IMR-90 (cell line): ENCODE results near the gene KLHL30. TPM values are rescaled to one million over a fixed set of nuclear protein-coding genes. Genes with fewer than 3 reads are reported as not detected.

Experiments used
- ATAC-seq: fragments of 200-7000 bp; cut with Tn5 transposase; 2 replicates; pipeline ENCODE4 v1.9.1; 2020; ENCODE audit warnings: low read depth, mild to moderate bottlenecking, moderate library complexity
- BruUV-seq: library from RNA; stranded (reverse); fragments of 400-500 nt; replicated peaks from 2 replicates; lab custom pipeline; 2021; lab: Mats Ljungman, UMichigan
- CTCF ChIA-PET: fragments of 300-600 bp; formaldehyde crosslinking; extraction: SDS; loops from one replicate; lab custom pipeline; 2021; ENCODE audit warnings: antibody characterized with exemption; lab: Yijun Ruan, JAX
- POLR2A ChIA-PET: fragments of 300-600 bp; sonication (Branson Sonifier 250); formaldehyde crosslinking; loops from one replicate; lab custom pipeline; 2022; ENCODE audit warnings: antibody characterized with exemption; ENCODE audit not compliant: unreplicated experiment; lab: Charles Lee
- DNase-seq: peaks from one replicate; pipeline ENCODE4 v3.0.0; 2013
- H2AFZ ChIP-seq: replicated peaks from 2 replicates; pipeline ENCODE3; 2013; ENCODE audit warnings: low read length, mild to moderate bottlenecking; ENCODE audit not compliant: poor library complexity
- H2AK5ac ChIP-seq: 2 replicates; pipeline ENCODE4 v1.6.1; 2013; ENCODE audit warnings: low read depth, low read length, inconsistent platforms
- H2AK9ac ChIP-seq: replicated peaks from 2 replicates; pipeline ENCODE3; 2013; ENCODE audit warnings: mild to moderate bottlenecking, low read depth, low read length, moderate library complexity; ENCODE audit not compliant: poor library complexity
- H2BK120ac ChIP-seq: 2 replicates; pipeline ENCODE4 v1.6.1; 2013; ENCODE audit warnings: low read depth, low read length, inconsistent platforms
- H2BK15ac ChIP-seq: 3 replicates; pipeline ENCODE4 v1.6.1; 2013; ENCODE audit warnings: low read depth, low read length, inconsistent platforms
- H2BK20ac ChIP-seq: 2 replicates; pipeline ENCODE4 v1.6.1; 2013; ENCODE audit warnings: low read depth, mild to moderate bottlenecking, inconsistent platforms, low read length, moderate library complexity
- H2BK5ac ChIP-seq: 2 replicates; pipeline ENCODE4 v1.6.1; 2013; ENCODE audit warnings: mild to moderate bottlenecking, low read depth, low read length, inconsistent platforms; ENCODE audit not compliant: poor library complexity, severe bottlenecking
- H3K14ac ChIP-seq: replicated peaks from 2 replicates; pipeline ENCODE4 v1.6.1; 2013; ENCODE audit warnings: low read depth, low read length, inconsistent platforms
- H3K18ac ChIP-seq: 2 replicates; pipeline ENCODE4 v1.6.1; 2013; ENCODE audit warnings: low read depth, low read length, control low read depth
- H3K23ac ChIP-seq: 2 replicates; pipeline ENCODE4 v1.6.1; 2013; ENCODE audit warnings: low read depth, low read length, inconsistent platforms
- H3K27ac ChIP-seq: 2 replicates; pipeline ENCODE4 v1.5.1; 2013; ENCODE audit warnings: mild to moderate bottlenecking, control low read depth, low read length; ENCODE audit not compliant: insufficient read depth
- H3K27me3 ChIP-seq: 2 replicates; pipeline ENCODE4 v1.6.1; 2013; ENCODE audit warnings: low read length; ENCODE audit not compliant: control insufficient read depth, insufficient read depth
- H3K36me3 ChIP-seq: 2 replicates; pipeline ENCODE4 v1.6.1; 2013; ENCODE audit warnings: low read length, mixed read lengths; ENCODE audit not compliant: control insufficient read depth, insufficient read depth
- H3K4ac ChIP-seq: 2 replicates; pipeline ENCODE4 v1.6.1; 2013; ENCODE audit warnings: low read depth, low read length, inconsistent platforms
- H3K4me1 ChIP-seq: 2 replicates; pipeline ENCODE4 v1.6.1; 2013; ENCODE audit warnings: low read length, mixed read lengths; ENCODE audit not compliant: control insufficient read depth, insufficient read depth
- H3K4me2 ChIP-seq: 2 replicates; pipeline ENCODE4 v1.6.1; 2013; ENCODE audit warnings: low read depth, mild to moderate bottlenecking, control low read depth, low read length, moderate library complexity
- H3K4me3 ChIP-seq: 2 replicates; pipeline ENCODE4 v1.5.1; 2013; ENCODE audit warnings: low read depth, mild to moderate bottlenecking, control low read depth, low read length, moderate library complexity; ENCODE audit not compliant: insufficient read depth
- H3K56ac ChIP-seq: 2 replicates; pipeline ENCODE4 v1.6.1; 2013; ENCODE audit warnings: low read length, inconsistent platforms; ENCODE audit not compliant: insufficient read depth; ENCODE audit errors: extremely low read depth
- H3K79me1 ChIP-seq, 2 experiments: 2 replicates each; pipeline ENCODE4 v1.6.1; 2013; ENCODE audit warnings: low read length in 2 of 2, inconsistent platforms in 1 of 2, low read depth in 1 of 2
- H3K9ac ChIP-seq: 2 replicates; pipeline ENCODE4 v1.6.1; 2013; ENCODE audit warnings: low read depth, low read length, control low read depth
- H3K9me1 ChIP-seq: 2 replicates; pipeline ENCODE4 v1.6.1; 2013; ENCODE audit warnings: low read length, inconsistent platforms; ENCODE audit not compliant: insufficient read depth
- H3K9me3 ChIP-seq: 2 replicates; pipeline ENCODE4 v1.6.1; 2013; ENCODE audit warnings: low read length; ENCODE audit not compliant: control insufficient read depth, insufficient read depth
- H4K20me1 ChIP-seq: 2 replicates; pipeline ENCODE4 v1.6.1; 2013; ENCODE audit warnings: low read length, inconsistent platforms; ENCODE audit not compliant: insufficient read depth
- H4K5ac ChIP-seq: 2 replicates; pipeline ENCODE4 v1.6.1; 2013; ENCODE audit warnings: mild to moderate bottlenecking, low read depth, low read length, control low read depth
- H4K8ac ChIP-seq, 2 experiments: 2 replicates each; pipeline ENCODE4 v1.6.1; 2013; ENCODE audit warnings: low read depth in 2 of 2, low read length in 2 of 2, control low read depth in 1 of 2, inconsistent platforms in 1 of 2
- H4K91ac ChIP-seq: 2 replicates; pipeline ENCODE4 v1.6.1; 2013; ENCODE audit warnings: low read depth, low read length, inconsistent platforms; ENCODE audit not compliant: insufficient read depth
- RCOR1 ChIP-seq: IDR thresholded peaks from 2 replicates; pipeline ENCODE4 v1.6.1; 2012; ENCODE audit warnings: mild to moderate bottlenecking, low read length, improper control_type of control experiment; ENCODE audit not compliant: insufficient replicate concordance
- WGBS, 2 experiments: methylation state at CpG; one replicate each; pipeline versions ENCODE4 v1.1.5 to v1.1.7; 2013; ENCODE audit warnings: missing lambda C conversion rate in 2 of 2; ENCODE audit not compliant: insufficient read length in 1 of 2; ENCODE audit errors: extremely low coverage in 2 of 2; 5-methylcytosine and 5-hydroxymethylcytosine counted together
- dilution Hi-C: fragments of 300-500 bp; cut with HindIII; formaldehyde crosslinking; loops from one replicate; pipeline ENCODE4 v1.14.3; 2018; ENCODE audit warnings: low sequenced_read_pairs; ENCODE audit not compliant: unreplicated experiment
- in situ Hi-C: fragments of 300-500 bp; cut with MboI; formaldehyde crosslinking; loops from 3 replicates; pipeline ENCODE4 v1.14.3; 2019; ENCODE audit warnings: low sequenced_read_pairs, inconsistent platforms, mixed read lengths
- intact Hi-C: fragments of 100-400 bp; cut with micrococcal nuclease; formaldehyde crosslinking; loops from 2 replicates; pipeline ENCODE4 v1.10.0; 2022
- polyA plus RNA-seq, 3 experiments: library from polyadenylated mRNA; depleted of rRNA; stranded (reverse); fragments of >200 nt; gene quantifications; 2 replicates each; pipeline ENCODE4 v1.2.3, GENCODE V29; 2012; ENCODE audit warnings: low replicate concordance in 1 of 3
- total RNA-seq: library from RNA; depleted of rRNA; stranded (reverse); fragments of >200 nt; gene quantifications from 2 replicates; pipeline ENCODE4 v1.2.3, GENCODE V29; 2012
- TF ChIP-seq, protein P1 (sequence below): conservative IDR thresholded peaks from 2 replicates; pipeline ENCODE4 v1.5.1; 2012; ENCODE audit warnings: mild to moderate bottlenecking, low read depth, low read length, improper control_type of control experiment

KLHL30 gene
- total and polyA plus RNA-seq, 2 of the 4 experiments (the other 2 are of a cell fraction): under 0.01 to 0.03 TPM

DNA sequence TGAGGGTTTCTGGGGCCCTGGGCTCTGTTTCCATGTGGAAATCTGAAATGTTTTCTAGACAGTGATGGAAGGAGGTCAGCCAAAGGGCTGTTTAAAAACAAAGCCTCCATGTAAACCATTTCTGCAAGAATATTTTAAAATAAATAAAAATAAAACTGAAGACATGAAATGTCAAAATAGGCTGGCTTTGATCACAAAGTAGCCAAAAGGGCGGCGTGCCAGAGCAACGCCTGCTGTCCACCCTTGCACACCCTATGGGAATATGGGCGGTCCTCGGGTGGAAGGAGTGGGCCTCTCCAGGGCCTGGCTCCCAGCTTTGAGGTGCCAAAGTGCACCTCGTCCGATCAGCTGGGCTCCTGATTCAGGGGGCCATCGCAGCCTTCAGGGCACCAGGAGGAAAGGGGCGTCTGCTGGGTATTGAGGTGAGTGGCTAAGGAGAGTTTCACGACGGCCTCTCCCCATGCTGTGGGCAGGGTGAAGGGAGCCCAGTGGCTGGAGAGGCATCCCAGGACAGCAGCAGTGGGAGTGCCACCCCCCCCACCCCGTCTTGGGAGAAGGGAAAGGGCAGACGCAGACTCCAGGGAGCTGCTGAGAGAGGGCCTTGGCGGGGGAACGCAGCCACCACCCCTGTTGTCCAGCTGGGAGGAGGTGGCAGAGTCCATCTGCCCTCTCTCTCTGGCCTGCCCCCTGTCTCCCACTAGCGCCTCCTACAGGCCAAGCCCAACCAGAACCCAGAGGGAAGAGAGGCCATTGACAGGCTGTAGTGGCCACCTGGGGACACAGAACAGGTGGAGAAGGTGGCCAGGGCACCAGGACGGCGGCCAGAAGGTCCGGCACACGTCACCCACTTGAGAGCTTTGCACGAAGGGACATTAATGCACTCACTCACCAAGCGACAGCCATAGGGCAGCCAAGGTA, 14.6 kb downstream of the KLHL30 start:
- dilution Hi-C loops: no loop called here
- Histone ChIP-seq H3K4me1 (peaks cover 10% of the 10 kb centered on the region), H3K9me1 (0 out of 2 replicates have a peak, but pooled peaks cover 7% of the 10 kb centered on the region), H3K23ac (no peak overlapping the region), H4K5ac (no peak overlapping the region), H3K14ac (no peak overlapping the region), H3K4me3 (no peak overlapping the region), H3K27me3 (no peaks in the 10 kb centered on the region), H2BK120ac (no peak overlapping the region), H3K4ac (no peak overlapping the region; the same call in 1 of the 2 replicates), H2BK5ac (no peak overlapping the region), H4K8ac (no peak overlapping the region; a peak in 1 of 4 replicates), H4K20me1 (no peaks in the 10 kb centered on the region), H4K91ac (no peak overlapping the region), H2BK15ac (no peak overlapping the region; the same call in 2 of the 3 replicates), H3K9ac (no peak overlapping the region), H2AK9ac (no peak overlapping the region), H3K9me3 (no peaks in the 10 kb centered on the region), H3K18ac (peak overlapping the region; percentile 7; the same call in 1 of the 2 replicates), H2AK5ac (peak overlapping the region; percentile 44; the same call in 1 of the 2 replicates), H3K79me1 (no peaks in the 10 kb centered on the region), H3K4me2 (no peak overlapping the region), H3K27ac (peak overlapping the region; percentile 66; the same call in 1 of the 2 replicates), H2BK20ac (no peak overlapping the region), H3K36me3 (no peaks in the 10 kb centered on the region), H3K56ac (no peak overlapping the region), H2AFZ (peak overlapping the region; percentile 18)
- intact Hi-C loops: no loop called here
- no peak for DNase-seq
- in situ Hi-C loops: no loop called here
- POLR2A ChIA-PET: no interaction called here
- CTCF ChIA-PET: no interaction called here
- no TSS peak for BruUV-seq
- TF ChIP-seq, protein P1, sequence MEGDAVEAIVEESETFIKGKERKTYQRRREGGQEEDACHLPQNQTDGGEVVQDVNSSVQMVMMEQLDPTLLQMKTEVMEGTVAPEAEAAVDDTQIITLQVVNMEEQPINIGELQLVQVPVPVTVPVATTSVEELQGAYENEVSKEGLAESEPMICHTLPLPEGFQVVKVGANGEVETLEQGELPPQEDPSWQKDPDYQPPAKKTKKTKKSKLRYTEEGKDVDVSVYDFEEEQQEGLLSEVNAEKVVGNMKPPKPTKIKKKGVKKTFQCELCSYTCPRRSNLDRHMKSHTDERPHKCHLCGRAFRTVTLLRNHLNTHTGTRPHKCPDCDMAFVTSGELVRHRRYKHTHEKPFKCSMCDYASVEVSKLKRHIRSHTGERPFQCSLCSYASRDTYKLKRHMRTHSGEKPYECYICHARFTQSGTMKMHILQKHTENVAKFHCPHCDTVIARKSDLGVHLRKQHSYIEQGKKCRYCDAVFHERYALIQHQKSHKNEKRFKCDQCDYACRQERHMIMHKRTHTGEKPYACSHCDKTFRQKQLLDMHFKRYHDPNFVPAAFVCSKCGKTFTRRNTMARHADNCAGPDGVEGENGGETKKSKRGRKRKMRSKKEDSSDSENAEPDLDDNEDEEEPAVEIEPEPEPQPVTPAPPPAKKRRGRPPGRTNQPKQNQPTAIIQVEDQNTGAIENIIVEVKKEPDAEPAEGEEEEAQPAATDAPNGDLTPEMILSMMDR: peak; percentile 14; the same call in 1 of the 2 replicates
- no peak for TF ChIP-seq RCOR1
- ATAC-seq: peak; percentile 37
- WGBS, 2 experiments: 35% methylated on average over 7 of the region's 22 CpGs; no CpG with 5 or more reads in 1 of the 2 experiments
